ENCODE results near the gene AFDN. TPM values are rescaled to one million over a fixed set of nuclear protein-coding genes. Genes with fewer than 3 reads are reported as not detected.

The AFDN gene
- total and polyA plus RNA-seq, 2 of the 8 experiments (the other 6 are each of a cell fraction or from before 2014, with no cell fraction given), result 53.4 to 192 TPM

DNA sequence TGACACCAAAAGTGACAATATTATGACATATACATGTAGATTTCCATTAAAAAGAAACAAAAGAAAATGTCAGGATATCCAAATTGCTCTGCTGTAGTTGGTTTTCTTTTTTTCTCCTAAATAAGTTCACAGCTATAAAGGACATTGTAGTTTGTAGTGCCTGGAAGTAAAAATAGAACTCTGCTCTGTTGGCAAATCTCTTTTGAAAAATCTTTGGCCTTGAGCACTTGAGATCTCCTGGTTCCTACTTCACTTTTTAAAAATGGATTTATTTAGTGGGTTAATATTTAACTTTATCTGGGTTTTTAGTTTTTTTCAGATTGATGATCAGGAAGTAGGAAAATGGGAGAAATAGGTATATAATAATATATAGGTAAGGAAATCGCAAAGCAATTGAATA is 52.9 kb downstream of the AFDN start (continued):
- no peak for TF ChIP-seq NRF1 (IDR thresholded peaks at IDR 0.05; ENCODE audit: low read depth, low read length)
- no peak for TF ChIP-seq SRF (IDR thresholded peaks at IDR 0.05; ENCODE audit: low read depth, low read length)
- TF ChIP-seq JUND (IDR thresholded peaks at IDR 0.05; ENCODE audit: low read length), result no peak

All from H1 (cell line).